HG02852 (cell line): Measurements from ENCODE around the gene ELF3.
"Not testable (repeated sequence)": the region's sequence is repeated elsewhere in the genome, so short reads cannot be mapped to it uniquely, and the experiment has no call there.

ENCODE experiments used
- ATAC-seq: cut with Tn5 transposase; IDR thresholded peaks from one replicate; pipeline ENCODE4 v1.9.1; 2021; ENCODE audit warnings: mild to moderate bottlenecking, moderate library complexity; ENCODE audit not compliant: unreplicated experiment

Gene ELF3

GRCh38 chr1:202007805-202008489 lies 2.4 kb upstream of the ELF3 start:
- no peak for ATAC-seq

GRCh38 chr1:202009326-202010179 lies 834 bp upstream of the ELF3 start:
- peak; percentile 41 for ATAC-seq

- ATAC-seq = no peak
Measured at GRCh38 chr1:202011994-202012393, 1.6 kb downstream of the ELF3 start.

- ATAC-seq = no peak
Measured at GRCh38 chr1:202012544-202013478, 2.4 kb downstream of the ELF3 start.

- no peak for ATAC-seq
Measured at GRCh38 chr1:202013603-202014002, 3.2 kb downstream of the ELF3 start.

- ATAC-seq = no peak
Measured at GRCh38 chr1:202014060-202014459, 3.7 kb downstream of the ELF3 start.

- ATAC-seq = no peak
Measured at GRCh38 chr1:202014915-202015661, 4.7 kb downstream of the ELF3 start.

- no peak for ATAC-seq
Measured at GRCh38 chr1:202015662-202015937, 5.2 kb downstream of the ELF3 start.

- no peak for ATAC-seq
Measured at GRCh38 chr1:202016022-202016810, 5.8 kb downstream of the ELF3 start.

- no peak for ATAC-seq
Measured at GRCh38 chr1:202016811-202017748, 6.7 kb downstream of the ELF3 start.

- no peak for ATAC-seq
Measured at GRCh38 chr1:202017749-202018467, 7.5 kb downstream of the ELF3 start.

- no peak for ATAC-seq
Measured at GRCh38 chr1:202018468-202019234, 8.3 kb downstream of the ELF3 start.

GRCh38 chr1:202019235-202019558 lies 8.8 kb downstream of the ELF3 start:
- ATAC-seq = not testable (repeated sequence)

- ATAC-seq = no peak
Measured at GRCh38 chr1:202023001-202023433, 12.6 kb downstream of the ELF3 start.

GRCh38 chr1:202029171-202029665 lies 18.8 kb downstream of the ELF3 start:
- ATAC-seq = no peak

GRCh38 chr1:202029727-202030126 lies 19.3 kb downstream of the ELF3 start:
- ATAC-seq = no peak

GRCh38 chr1:202031796-202032195 lies 21.4 kb downstream of the ELF3 start:
- ATAC-seq = no peak
